ENCODE measurements around the gene LIMCH1. TPM values are rescaled to one million over a fixed set of nuclear protein-coding genes. Genes with fewer than 3 reads are reported as not detected.

Gene LIMCH1
- total RNA-seq, 1 donor from 2014 or later, result 369 TPM

- intact Hi-C loops (cut with DNase I), result no loop called here
- no peak for ATAC-seq
- no peak overlapping the region for H3K4me3 ChIP-seq
- DNase-seq, result no peak
- H3K36me3 ChIP-seq, result peaks cover 70% of the 10 kb centered on the region
- no peak overlapping the region for H3K27ac ChIP-seq
- H3K27me3 ChIP-seq, result no peaks in the 10 kb centered on the region
- H3K4me1 ChIP-seq, result no peaks in the 10 kb centered on the region
- no peak for TF ChIP-seq CTCF (IDR thresholded peaks at IDR 0.05)
- no peaks in the 10 kb centered on the region for H3K9me3 ChIP-seq
Measured at GRCh38 chr4:41668024-41668423, 130.1 kb downstream of the LIMCH1 start.

- H3K4me3 ChIP-seq, result no peak overlapping the region
- intact Hi-C loops (cut with DNase I), result no loop called here
- H3K9me3 ChIP-seq, result no peaks in the 10 kb centered on the region
- H3K27ac ChIP-seq, result no peak overlapping the region
- no peaks in the 10 kb centered on the region for H3K4me1 ChIP-seq
- no peak for ATAC-seq
- H3K27me3 ChIP-seq, result no peaks in the 10 kb centered on the region
- no peak for TF ChIP-seq CTCF (IDR thresholded peaks at IDR 0.05)
- no peak for DNase-seq
- peaks cover 81% of the 10 kb centered on the region for H3K36me3 ChIP-seq
Measured at GRCh38 chr4:41670530-41670929, 132.6 kb downstream of the LIMCH1 start.

DNA sequence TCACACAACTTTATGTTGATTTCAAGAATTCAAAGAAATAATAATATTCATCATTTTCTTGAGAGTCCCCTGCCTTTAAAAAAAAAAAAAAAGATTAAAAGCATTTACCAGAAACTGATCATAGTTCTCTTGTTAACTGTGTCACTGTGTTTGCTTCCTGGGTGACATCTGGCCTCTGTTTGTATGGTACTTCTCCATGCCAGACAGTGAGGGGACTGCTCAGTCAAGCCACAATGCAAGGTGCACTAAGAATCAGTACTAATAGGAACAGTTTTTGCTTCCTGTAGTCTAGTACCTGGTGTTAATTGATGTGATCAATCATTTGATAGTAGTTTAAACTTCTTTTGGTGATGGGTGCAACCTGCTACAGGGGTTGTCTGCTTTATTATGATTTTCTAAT, 133.0 kb downstream of the LIMCH1 start:
- intact Hi-C loops (cut with DNase I), result no loop called here
- no peaks in the 10 kb centered on the region for H3K27me3 ChIP-seq
- no peaks in the 10 kb centered on the region for H3K9me3 ChIP-seq
- DNase-seq (no peak), ATAC-seq (no peak)
- no peak for TF ChIP-seq CTCF (IDR thresholded peaks at IDR 0.05)
- no peak overlapping the region for H3K27ac ChIP-seq
- no peaks in the 10 kb centered on the region for H3K4me1 ChIP-seq
- H3K36me3 ChIP-seq, result peaks cover 81% of the 10 kb centered on the region
- no peak overlapping the region for H3K4me3 ChIP-seq

- DNase-seq, result no peak
- intact Hi-C loops (cut with DNase I), result no loop called here
- no peaks in the 10 kb centered on the region for H3K27me3 ChIP-seq
- TF ChIP-seq CTCF (IDR thresholded peaks at IDR 0.05), result no peak
- no peaks in the 10 kb centered on the region for H3K9me3 ChIP-seq
- H3K36me3 ChIP-seq, result peaks cover 89% of the 10 kb centered on the region
- no peak overlapping the region for H3K4me3 ChIP-seq
- no peak for ATAC-seq
- H3K27ac ChIP-seq, result no peak overlapping the region
- H3K4me1 ChIP-seq, result no peaks in the 10 kb centered on the region
Measured at GRCh38 chr4:41678086-41678816, 140.3 kb downstream of the LIMCH1 start.

GRCh38 chr4:41678951-41679350, 141.0 kb downstream of the LIMCH1 start:
- Histone ChIP-seq H3K36me3 (peaks cover 89% of the 10 kb centered on the region), H3K27me3 (no peaks in the 10 kb centered on the region), H3K4me3 (no peak overlapping the region), H3K27ac (no peak overlapping the region), H3K9me3 (no peaks in the 10 kb centered on the region), H3K4me1 (no peaks in the 10 kb centered on the region)
- no peak for TF ChIP-seq CTCF (IDR thresholded peaks at IDR 0.05)
- no peak for ATAC-seq
- DNase-seq, result no peak
- intact Hi-C loops (cut with DNase I), result no loop called here

- Histone ChIP-seq H3K9me3 (no peaks in the 10 kb centered on the region), H3K27me3 (no peaks in the 10 kb centered on the region), H3K36me3 (peaks cover 89% of the 10 kb centered on the region), H3K4me3 (no peak overlapping the region), H3K27ac (no peak overlapping the region), H3K4me1 (no peaks in the 10 kb centered on the region)
- intact Hi-C loops (cut with DNase I), result no loop called here
- no peak for ATAC-seq
- TF ChIP-seq CTCF (IDR thresholded peaks at IDR 0.05), result no peak
- DNase-seq, result no peak
Measured at GRCh38 chr4:41679991-41680390, 142.0 kb downstream of the LIMCH1 start.

All from upper lobe of right lung (tissue), 1 donor.